ENCODE data around the gene RMRP.

Gene RMRP

GRCh38 chr9:35609820-35610163, 48.0 kb downstream of the RMRP start:
- DNase-seq (ENCODE audit: low read depth) = no peak

- DNase-seq (ENCODE audit: low read depth) = no peak
These were observed 48.6 kb downstream of the RMRP start for GRCh38 chr9:35609001-35609819.

GRCh38 chr9:35608221-35608620, 49.6 kb downstream of the RMRP start:
- no peak for DNase-seq (ENCODE audit: low read depth)

All from EH (cell line).